Epithelial cell of esophagus (primary cell): ENCODE measurements around the gene FGF11.

ENCODE experiments used
- DNase-seq: peaks from one replicate; pipeline ENCODE4 v3.0.0; 2010; ENCODE audit warnings: low read depth
- H3K4me3 ChIP-seq: 2 replicates; pipeline ENCODE4 v1.5.1; 2011; ENCODE audit warnings: mild to moderate bottlenecking, low read length, control low read depth
- TF ChIP-seq, protein P1 (sequence below): IDR thresholded peaks from 2 replicates; pipeline ENCODE4 v1.5.1; 2011; ENCODE audit warnings: low read depth, mild to moderate bottlenecking, low read length, control low read depth, inconsistent platforms; ENCODE audit not compliant: insufficient read depth; ENCODE audit errors: missing control alignments

FGF11 gene

DNA sequence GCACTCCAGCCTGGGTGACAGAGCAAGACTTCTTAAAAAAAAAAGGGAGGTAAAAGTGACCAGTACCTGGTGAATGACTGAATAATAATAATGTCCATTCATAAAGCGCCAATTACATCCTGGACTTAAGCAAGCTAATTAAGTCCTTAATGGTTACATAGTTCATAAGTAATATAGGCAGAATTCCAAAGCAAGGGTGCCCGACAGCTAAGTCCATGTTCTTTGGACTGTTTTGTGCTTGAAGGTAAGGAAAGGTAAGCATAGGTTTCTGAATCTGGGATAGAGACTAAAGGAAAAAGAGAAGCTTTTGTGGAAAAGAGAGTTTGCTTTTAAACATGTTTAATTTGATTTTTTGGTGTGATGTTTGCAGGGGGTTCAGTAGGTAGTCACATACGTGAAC is 54.6 kb downstream of the FGF11 start:
- TF ChIP-seq, protein P1, sequence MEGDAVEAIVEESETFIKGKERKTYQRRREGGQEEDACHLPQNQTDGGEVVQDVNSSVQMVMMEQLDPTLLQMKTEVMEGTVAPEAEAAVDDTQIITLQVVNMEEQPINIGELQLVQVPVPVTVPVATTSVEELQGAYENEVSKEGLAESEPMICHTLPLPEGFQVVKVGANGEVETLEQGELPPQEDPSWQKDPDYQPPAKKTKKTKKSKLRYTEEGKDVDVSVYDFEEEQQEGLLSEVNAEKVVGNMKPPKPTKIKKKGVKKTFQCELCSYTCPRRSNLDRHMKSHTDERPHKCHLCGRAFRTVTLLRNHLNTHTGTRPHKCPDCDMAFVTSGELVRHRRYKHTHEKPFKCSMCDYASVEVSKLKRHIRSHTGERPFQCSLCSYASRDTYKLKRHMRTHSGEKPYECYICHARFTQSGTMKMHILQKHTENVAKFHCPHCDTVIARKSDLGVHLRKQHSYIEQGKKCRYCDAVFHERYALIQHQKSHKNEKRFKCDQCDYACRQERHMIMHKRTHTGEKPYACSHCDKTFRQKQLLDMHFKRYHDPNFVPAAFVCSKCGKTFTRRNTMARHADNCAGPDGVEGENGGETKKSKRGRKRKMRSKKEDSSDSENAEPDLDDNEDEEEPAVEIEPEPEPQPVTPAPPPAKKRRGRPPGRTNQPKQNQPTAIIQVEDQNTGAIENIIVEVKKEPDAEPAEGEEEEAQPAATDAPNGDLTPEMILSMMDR: no peak
- no peak for DNase-seq

More for the DNA sequence above, 54.6 kb downstream of the FGF11 start:
- no peak overlapping the region for H3K4me3 ChIP-seq
